Iris pigment epithelial cell (primary cell): Measurements from ENCODE around the gene LRIG2.
A peak's percentile ranks its signal among the peaks of the same experiment; 100 is the strongest.

ENCODE experiments used
- DNase-seq: peaks from one replicate; pipeline ENCODE4 v3.0.0-alpha.2; 2011; ENCODE audit warnings: low read depth

LRIG2 gene

DNA sequence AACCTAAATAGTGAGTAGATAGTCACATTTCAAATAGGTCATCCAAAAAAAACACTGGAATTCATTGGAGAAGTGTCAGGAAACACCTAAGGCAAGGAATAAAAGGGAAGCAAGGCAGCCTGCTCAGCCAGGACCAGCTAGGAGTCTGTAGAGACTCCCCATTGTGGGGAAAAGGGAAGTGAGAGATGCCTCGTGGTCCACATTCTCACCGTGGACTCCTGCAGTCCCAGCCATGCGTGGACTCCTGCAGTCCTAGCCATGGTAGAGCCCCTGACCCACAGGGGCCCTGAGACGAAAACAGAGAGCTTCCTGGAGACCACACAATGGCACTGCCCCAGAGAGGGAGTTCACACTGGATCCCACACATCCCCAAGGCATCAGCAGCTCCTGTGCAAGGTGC lies 97.5 kb downstream of the LRIG2 start:
- no peak for DNase-seq

DNA sequence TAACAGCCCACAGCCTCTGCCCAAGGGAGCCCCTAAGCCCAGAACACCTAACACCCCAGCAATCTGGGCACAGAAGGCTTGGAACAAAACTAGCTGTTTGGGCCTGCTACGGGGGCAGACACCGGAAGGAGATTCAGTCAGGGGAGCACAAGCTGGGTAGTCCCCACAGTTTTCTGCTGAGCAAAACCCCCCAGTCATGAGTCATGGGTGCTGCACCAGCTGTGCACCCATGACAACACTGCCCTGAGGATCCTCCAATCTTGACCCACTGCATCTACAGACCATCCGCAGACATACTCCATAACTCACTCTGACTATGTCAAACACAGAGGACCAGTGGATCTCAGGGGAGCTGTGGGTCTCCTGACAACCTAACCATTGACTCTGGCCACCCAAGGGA lies 105.1 kb downstream of the LRIG2 start:
- no peak for DNase-seq

DNA sequence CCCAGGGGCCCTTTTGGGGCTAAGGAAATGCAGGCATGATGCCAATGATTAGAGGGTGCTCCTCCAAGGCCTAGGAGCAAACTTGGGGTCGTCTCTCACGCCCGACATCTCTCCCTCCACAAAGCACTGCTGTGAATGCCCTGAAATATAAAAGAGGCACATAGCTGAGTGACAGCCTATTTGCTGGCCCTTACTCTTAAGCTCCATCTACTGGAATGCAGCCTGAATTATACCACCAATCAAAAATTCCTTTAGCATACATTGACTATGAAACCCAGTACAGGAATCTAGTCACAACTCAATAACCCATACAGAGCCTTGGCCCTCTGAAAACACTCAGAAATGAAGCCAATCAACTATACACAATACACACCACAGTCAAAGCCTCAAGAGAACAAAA lies 105.5 kb downstream of the LRIG2 start:
- DNase-seq: peak; percentile 17
